ENCODE measurements around the gene KANK2. TPM values are rescaled to one million over a fixed set of nuclear protein-coding genes. Genes with fewer than 3 reads are reported as not detected.
"Not testable (repeated sequence)": the region's sequence is repeated elsewhere in the genome, so short reads cannot be mapped to it uniquely, and the experiment has no call there.

Gene KANK2
- total RNA-seq, 1 donor from 2014 or later = 55.3 TPM

- H3K4me3 Mint-ChIP-seq = no peak overlapping the region
- H3K27me3 Mint-ChIP-seq = no peaks in the 10 kb centered on the region
- H3K27ac Mint-ChIP-seq = no peak overlapping the region
- no peak for DNase-seq (ENCODE audit: extremely low spot score, unreplicated experiment)
- no peaks in the 10 kb centered on the region for H3K4me1 Mint-ChIP-seq (ENCODE audit: unreplicated experiment)
- no peak for TF ChIP-seq CTCF (conservative IDR thresholded peaks at IDR 0.05)
- H3K36me3 Mint-ChIP-seq = peaks cover 15% of the 10 kb centered on the region
- H3K9me3 Mint-ChIP-seq = peaks cover 5% of the 10 kb centered on the region
Measured at GRCh38 chr19:11179716-11180297, 17.5 kb downstream of the KANK2 start.

DNA sequence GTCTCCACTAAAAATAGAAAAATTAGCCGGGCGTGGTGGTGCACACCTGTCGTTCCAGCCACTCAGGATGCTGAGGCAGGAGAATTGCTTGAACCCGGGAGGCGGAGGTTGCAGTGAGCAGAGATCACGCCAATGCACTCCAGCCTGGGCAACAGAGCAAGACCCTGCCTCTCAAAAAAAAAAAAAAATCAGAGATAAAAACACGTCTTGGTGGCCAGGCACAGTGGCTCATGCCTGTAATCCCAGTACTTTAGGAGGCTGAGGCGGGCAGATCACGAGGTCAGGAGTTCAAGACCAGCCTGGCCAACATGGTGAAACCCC, 18.2 kb downstream of the KANK2 start:
- H3K27me3 Mint-ChIP-seq; DNase-seq (ENCODE audit: extremely low spot score, unreplicated experiment); H3K4me3 Mint-ChIP-seq; H3K4me1 Mint-ChIP-seq (ENCODE audit: unreplicated experiment); H3K27ac Mint-ChIP-seq; H3K9me3 Mint-ChIP-seq: not testable (repeated sequence)
- H3K36me3 Mint-ChIP-seq = peaks cover 15% of the 10 kb centered on the region

DNA sequence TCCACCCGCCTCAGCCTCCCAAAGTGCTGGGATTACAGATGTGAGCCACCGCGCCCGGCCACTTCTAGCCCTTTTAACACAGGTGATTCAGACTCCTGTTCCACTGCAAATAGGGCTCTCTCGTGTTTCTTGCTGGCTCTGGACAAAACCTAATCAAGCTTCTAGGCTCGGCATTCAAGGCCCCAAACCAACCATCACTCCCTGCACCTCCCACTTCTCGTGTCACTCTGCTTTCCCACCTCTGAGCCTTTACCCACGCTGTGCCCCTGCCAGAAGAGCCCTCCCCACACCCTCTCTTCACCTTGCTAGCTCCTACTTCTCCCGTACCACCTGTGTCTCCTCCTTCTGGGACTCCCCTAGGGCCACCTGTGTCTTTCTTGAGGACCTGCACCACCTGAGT, 19.8 kb downstream of the KANK2 start:
- no peak for DNase-seq (ENCODE audit: extremely low spot score, unreplicated experiment)
- H3K36me3 Mint-ChIP-seq = peaks cover 9% of the 10 kb centered on the region
- no peak for TF ChIP-seq CTCF (conservative IDR thresholded peaks at IDR 0.05)
- no peaks in the 10 kb centered on the region for H3K27me3 Mint-ChIP-seq
- no peaks in the 10 kb centered on the region for H3K9me3 Mint-ChIP-seq
- H3K4me3 Mint-ChIP-seq = no peak overlapping the region
- no peak overlapping the region for H3K27ac Mint-ChIP-seq
- H3K4me1 Mint-ChIP-seq (ENCODE audit: unreplicated experiment) = no peaks in the 10 kb centered on the region

DNA sequence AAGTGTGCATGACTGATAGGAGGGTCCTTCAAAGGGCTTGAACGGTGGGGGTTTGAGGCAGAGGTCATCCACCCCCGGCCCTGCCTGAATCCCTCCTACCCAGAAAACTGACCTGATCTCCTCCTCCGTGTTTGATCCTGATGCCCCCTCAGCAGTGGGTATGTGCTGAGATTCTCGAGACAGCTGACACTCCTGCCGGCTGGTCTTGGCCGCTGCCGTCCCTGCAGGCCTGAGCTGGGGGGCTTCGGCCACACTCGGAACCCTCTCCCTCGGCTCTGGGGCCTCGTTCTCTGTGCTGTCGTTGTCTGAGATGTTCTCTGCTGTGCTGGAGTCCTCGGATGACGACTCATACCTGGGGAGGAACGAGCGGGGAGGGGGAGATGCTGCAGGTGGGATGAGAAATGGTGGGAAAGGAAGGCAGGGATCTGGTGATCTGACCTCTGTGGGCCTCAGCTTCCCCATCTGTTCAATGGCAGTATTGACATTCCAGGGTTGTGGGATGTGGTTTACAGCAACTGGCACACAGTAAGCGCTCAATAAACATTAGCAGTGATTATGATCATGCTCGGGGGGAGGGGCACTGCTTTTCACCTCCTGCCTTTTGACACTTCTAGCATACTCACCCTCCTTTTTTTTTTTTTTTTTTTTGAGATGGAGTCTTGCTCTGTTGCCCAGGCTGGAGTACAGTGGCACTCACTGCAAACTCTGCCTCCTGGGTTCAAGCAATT, 20.7 kb downstream of the KANK2 start:
- H3K4me1 Mint-ChIP-seq (ENCODE audit: unreplicated experiment) = no peaks in the 10 kb centered on the region
- no peak overlapping the region for H3K27ac Mint-ChIP-seq
- H3K4me3 Mint-ChIP-seq = no peak overlapping the region
- no peaks in the 10 kb centered on the region for H3K9me3 Mint-ChIP-seq
- H3K36me3 Mint-ChIP-seq = peaks cover 9% of the 10 kb centered on the region
- TF ChIP-seq CTCF (conservative IDR thresholded peaks at IDR 0.05) = no peak
- H3K27me3 Mint-ChIP-seq = no peaks in the 10 kb centered on the region
- DNase-seq (ENCODE audit: extremely low spot score, unreplicated experiment) = no peak

GRCh38 chr19:11175920-11176319, 21.4 kb downstream of the KANK2 start:
- Mint-ChIP-seq H3K27me3 (no peaks in the 10 kb centered on the region), H3K36me3 (peaks cover 4% of the 10 kb centered on the region), H3K27ac (no peak overlapping the region), H3K4me1 (ENCODE audit: unreplicated experiment) (no peaks in the 10 kb centered on the region), H3K9me3 (no peaks in the 10 kb centered on the region), H3K4me3 (no peak overlapping the region)
- TF ChIP-seq CTCF (conservative IDR thresholded peaks at IDR 0.05) = no peak
- no peak for DNase-seq (ENCODE audit: extremely low spot score, unreplicated experiment)

DNA sequence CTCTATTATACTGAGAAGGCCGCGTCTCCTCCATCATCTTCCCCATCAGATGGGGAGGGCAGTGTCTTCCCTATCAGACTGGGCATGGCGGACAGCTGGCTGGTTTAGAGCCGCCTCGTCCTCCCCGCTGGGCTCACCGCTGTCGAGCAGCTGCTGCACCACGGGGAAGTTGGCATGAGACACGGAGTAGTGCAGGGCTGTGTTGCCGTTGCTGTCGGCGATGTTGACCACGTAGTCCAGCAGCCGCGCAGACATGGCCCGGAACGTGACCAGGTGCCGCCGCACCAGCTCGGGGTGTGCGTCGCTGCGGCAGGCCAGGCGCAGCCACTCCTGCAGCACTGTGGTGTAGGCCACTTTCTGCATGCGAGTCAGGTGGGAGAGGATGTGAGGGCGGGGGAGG, 23.0 kb downstream of the KANK2 start:
- Mint-ChIP-seq H3K36me3 (peaks cover 9% of the 10 kb centered on the region), H3K4me1 (ENCODE audit: unreplicated experiment) (no peaks in the 10 kb centered on the region), H3K9me3 (no peaks in the 10 kb centered on the region), H3K27ac (no peak overlapping the region), H3K27me3 (no peaks in the 10 kb centered on the region), H3K4me3 (no peak overlapping the region)
- no peak for DNase-seq (ENCODE audit: extremely low spot score, unreplicated experiment)
- TF ChIP-seq CTCF (conservative IDR thresholded peaks at IDR 0.05) = no peak

All from type B pancreatic cell (in vitro differentiated cells).